Neural cell (in vitro differentiated cells): ENCODE data around the gene CSNK1A1L. TPM values are rescaled to one million over a fixed set of nuclear protein-coding genes. Genes with fewer than 3 reads are reported as not detected.

Experiments used
- H2AFZ ChIP-seq: fragments of 200-600, 300-800 bp; sonication (generic), shearing (Covaris generic); 2 replicates; pipeline ENCODE4 v1.6.0; 2014; ENCODE audit warnings: low read depth, mild to moderate bottlenecking, antibody characterized with exemption, low read length, moderate library complexity
- H3F3A ChIP-seq: fragments of 200-600 bp; shearing (Covaris generic); 2 replicates; pipeline ENCODE4 v1.6.1; 2016; ENCODE audit warnings: mild to moderate bottlenecking, moderate library complexity, mixed read lengths, antibody characterized with exemption, low read length; ENCODE audit not compliant: insufficient read depth, poor library complexity, severe bottlenecking
- H3K27ac ChIP-seq: fragments of 200-600, 300-800 bp; sonication (generic), shearing (Covaris generic); 2 replicates; pipeline ENCODE4 v1.5.1; 2014; ENCODE audit warnings: mild to moderate bottlenecking, low read length, moderate library complexity
- H3K27me3 ChIP-seq: fragments of 300-800, 200-600 bp; sonication (generic), shearing (Covaris generic); 2 replicates; pipeline ENCODE4 v1.6.0; 2014; ENCODE audit warnings: mild to moderate bottlenecking, low read depth, low read length, moderate library complexity; ENCODE audit not compliant: insufficient read depth
- H3K36me3 ChIP-seq: fragments of 300-800, 200-600 bp; sonication (generic), shearing (Covaris generic); 2 replicates; pipeline ENCODE4 v1.5.1; 2014; ENCODE audit warnings: mild to moderate bottlenecking, antibody characterized with exemption, low read length, moderate library complexity; ENCODE audit not compliant: insufficient read depth
- H3K4me2 ChIP-seq: fragments of 300-800, 200-600 bp; sonication (generic), shearing (Covaris generic); 2 replicates; pipeline ENCODE4 v1.6.0; 2014; ENCODE audit warnings: mild to moderate bottlenecking, low read length
- H3K4me3 ChIP-seq: fragments of 300-800, 200-600 bp; sonication (generic), shearing (Covaris generic); 2 replicates; pipeline ENCODE4 v1.5.1; 2014; ENCODE audit warnings: mild to moderate bottlenecking, low read length, moderate library complexity
- H3K79me2 ChIP-seq: fragments of 200-600 bp; shearing (Covaris generic); replicated peaks from 2 replicates; pipeline ENCODE4 v1.6.0; 2014; ENCODE audit warnings: mild to moderate bottlenecking, low read length, moderate library complexity; ENCODE audit not compliant: insufficient read depth
- H3K9ac ChIP-seq: fragments of 300-800, 200-600 bp; sonication (generic), shearing (Covaris generic); 2 replicates; pipeline ENCODE4 v1.6.1; 2016; ENCODE audit warnings: mild to moderate bottlenecking, low read length, mixed read lengths
- H3K9me2 ChIP-seq: fragments of 200-600 bp; shearing (Covaris generic); 2 replicates; pipeline ENCODE4 v1.6.1; 2016; ENCODE audit warnings: mild to moderate bottlenecking, low read length, mixed read lengths; ENCODE audit not compliant: insufficient read depth
- H3K9me3 ChIP-seq: fragments of 200-600, 300-800 bp; sonication (generic), shearing (Covaris generic); 2 replicates; pipeline ENCODE4 v1.6.1; 2016; ENCODE audit warnings: mild to moderate bottlenecking, mixed run types, low read length, moderate library complexity, mixed read lengths
- H4K20me1 ChIP-seq: fragments of 200-600 bp; shearing (Covaris generic); 2 replicates; pipeline ENCODE4 v1.6.1; 2016; ENCODE audit warnings: mild to moderate bottlenecking, mixed run types; ENCODE audit not compliant: insufficient read depth
- CTCF ChIP-seq: fragments of 450-650 bp; IDR thresholded peaks from 2 replicates; pipeline ENCODE4 v1.5.1; 2014; ENCODE audit warnings: antibody characterized with exemption, mild to moderate bottlenecking, moderate library complexity; ENCODE audit not compliant: poor library complexity, severe bottlenecking
- EP300 ChIP-seq: fragments of 450-650 bp; conservative IDR thresholded peaks from 2 replicates; pipeline ENCODE4 v1.6.1; 2014; ENCODE audit warnings: antibody characterized with exemption, mild to moderate bottlenecking, moderate library complexity; ENCODE audit not compliant: poor library complexity, severe bottlenecking
- EZH2 ChIP-seq: fragments of 200-600, 300-800 bp; shearing (Covaris generic), sonication (generic); IDR thresholded peaks from 2 replicates; pipeline ENCODE4 v1.6.1; 2014; ENCODE audit warnings: antibody characterized with exemption, low read length, borderline replicate concordance, mild to moderate bottlenecking; ENCODE audit not compliant: insufficient read depth, poor library complexity, severe bottlenecking
- MXI1 ChIP-seq: fragments of 450-650 bp; conservative IDR thresholded peaks from 2 replicates; pipeline ENCODE4 v1.6.1; 2014; ENCODE audit warnings: antibody characterized with exemption, mild to moderate bottlenecking; ENCODE audit not compliant: poor library complexity, severe bottlenecking
- POLR2AphosphoS5 ChIP-seq: IDR thresholded peaks from 2 replicates; pipeline ENCODE4 v1.6.1; 2012
- RAD21 ChIP-seq: fragments of 450-650 bp; conservative IDR thresholded peaks from 2 replicates; pipeline ENCODE4 v1.6.1; 2014; ENCODE audit warnings: antibody characterized with exemption, mild to moderate bottlenecking, moderate library complexity
- REST ChIP-seq: IDR thresholded peaks from 2 replicates; pipeline ENCODE4 v1.6.1; 2012; ENCODE audit warnings: borderline replicate concordance
- SMC3 ChIP-seq: fragments of 450-650 bp; conservative IDR thresholded peaks from 2 replicates; pipeline ENCODE4 v1.6.1; 2014; ENCODE audit warnings: antibody characterized with exemption, mild to moderate bottlenecking, moderate library complexity; ENCODE audit not compliant: poor library complexity
- TAF1 ChIP-seq: IDR thresholded peaks from 2 replicates; pipeline ENCODE4 v1.6.1; 2012; ENCODE audit warnings: low read depth
- polyA plus RNA-seq: library from polyadenylated mRNA; depleted of rRNA; stranded (reverse); fragments of >200 nt; gene quantifications from 2 replicates; pipeline ENCODE4 v1.2.3, GENCODE V29; 2014

CSNK1A1L gene
- polyA plus RNA-seq, 1 donor from 2014 or later = not detected

GRCh38 chr13:37143911-37144310, 38.4 kb upstream of the CSNK1A1L start:
- Histone ChIP-seq H3K9me3 (no peaks in the 10 kb centered on the region), H3K79me2 (no peaks in the 10 kb centered on the region), H3K4me3 (no peak overlapping the region), H3K9ac (no peak overlapping the region), H2AFZ (no peak overlapping the region), H4K20me1 (no peaks in the 10 kb centered on the region), H3F3A (no peaks in the 10 kb centered on the region), H3K36me3 (no peaks in the 10 kb centered on the region), H3K4me2 (no peak overlapping the region), H3K27ac (no peak overlapping the region), H3K27me3 (no peaks in the 10 kb centered on the region), H3K9me2 (no peaks in the 10 kb centered on the region)
- TF ChIP-seq EZH2 (no peak), REST (no peak), SMC3 (no peak), POLR2AphosphoS5 (no peak), CTCF (no peak), TAF1 (no peak), EP300 (no peak), RAD21 (no peak), MXI1 (no peak)

- Histone ChIP-seq H3K9me3 (no peaks in the 10 kb centered on the region), H3K27ac (no peak overlapping the region), H3K27me3 (no peaks in the 10 kb centered on the region), H3K9me2 (no peaks in the 10 kb centered on the region), H3F3A (no peaks in the 10 kb centered on the region), H3K36me3 (no peaks in the 10 kb centered on the region), H2AFZ (no peak overlapping the region), H3K4me2 (no peak overlapping the region), H3K4me3 (no peak overlapping the region), H3K79me2 (no peaks in the 10 kb centered on the region), H3K9ac (no peak overlapping the region), H4K20me1 (no peaks in the 10 kb centered on the region)
- TF ChIP-seq RAD21 = no peak
- no peak for TF ChIP-seq MXI1
- TF ChIP-seq POLR2AphosphoS5 = no peak
- TF ChIP-seq REST = no peak
- TF ChIP-seq EZH2 = no peak
- TF ChIP-seq CTCF = no peak
- TF ChIP-seq SMC3 = no peak
- TF ChIP-seq TAF1 = no peak
- TF ChIP-seq EP300 = no peak
Measured at GRCh38 chr13:37142877-37143276, 37.4 kb upstream of the CSNK1A1L start.
